Measurements from ENCODE around the gene SYNGR3. TPM values are rescaled to one million over a fixed set of nuclear protein-coding genes. Genes with fewer than 3 reads are reported as not detected.

Gene SYNGR3, protein sequence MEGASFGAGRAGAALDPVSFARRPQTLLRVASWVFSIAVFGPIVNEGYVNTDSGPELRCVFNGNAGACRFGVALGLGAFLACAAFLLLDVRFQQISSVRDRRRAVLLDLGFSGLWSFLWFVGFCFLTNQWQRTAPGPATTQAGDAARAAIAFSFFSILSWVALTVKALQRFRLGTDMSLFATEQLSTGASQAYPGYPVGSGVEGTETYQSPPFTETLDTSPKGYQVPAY
- total RNA-seq, result 2.2 TPM
- 4.6 TPM for polyA plus RNA-seq (ENCODE audit: insufficient read depth, low read depth, low replicate concordance)
- long read RNA-seq, donor 1, partial matches to known transcripts, result 0 of 1 reads
- long read RNA-seq, donor 1, other reads (novel, unspliced or antisense), result 0 of 1 reads
- long read RNA-seq, donor 2, partial matches to known transcripts, result 0 of 1 reads
- long read RNA-seq, donor 2, other reads (novel, unspliced or antisense), result 0 of 1 reads
- long read RNA-seq, donor 3, result 0 reads
- long read RNA-seq, donor 4, partial matches to known transcripts, result 0 of 2 reads
- long read RNA-seq, donor 4, other reads (novel, unspliced or antisense), result 0 of 2 reads
- long read RNA-seq, donor 5, result 0 reads
- long read RNA-seq, donor 6, result 0 reads
- long read RNA-seq, donor 7, partial matches to known transcripts, result 0 of 7 reads
- long read RNA-seq, donor 7, other reads (novel, unspliced or antisense), result 0 of 7 reads
- long read RNA-seq, donor 8, partial matches to known transcripts, result 0 of 1 reads
- long read RNA-seq, donor 8, other reads (novel, unspliced or antisense), result 0 of 1 reads
- long read RNA-seq, donor 9, partial matches to known transcripts, result 0 of 1 reads
- long read RNA-seq, donor 9, other reads (novel, unspliced or antisense), result 0 of 1 reads
- long read RNA-seq, donor 10, result 0 reads

DNA sequence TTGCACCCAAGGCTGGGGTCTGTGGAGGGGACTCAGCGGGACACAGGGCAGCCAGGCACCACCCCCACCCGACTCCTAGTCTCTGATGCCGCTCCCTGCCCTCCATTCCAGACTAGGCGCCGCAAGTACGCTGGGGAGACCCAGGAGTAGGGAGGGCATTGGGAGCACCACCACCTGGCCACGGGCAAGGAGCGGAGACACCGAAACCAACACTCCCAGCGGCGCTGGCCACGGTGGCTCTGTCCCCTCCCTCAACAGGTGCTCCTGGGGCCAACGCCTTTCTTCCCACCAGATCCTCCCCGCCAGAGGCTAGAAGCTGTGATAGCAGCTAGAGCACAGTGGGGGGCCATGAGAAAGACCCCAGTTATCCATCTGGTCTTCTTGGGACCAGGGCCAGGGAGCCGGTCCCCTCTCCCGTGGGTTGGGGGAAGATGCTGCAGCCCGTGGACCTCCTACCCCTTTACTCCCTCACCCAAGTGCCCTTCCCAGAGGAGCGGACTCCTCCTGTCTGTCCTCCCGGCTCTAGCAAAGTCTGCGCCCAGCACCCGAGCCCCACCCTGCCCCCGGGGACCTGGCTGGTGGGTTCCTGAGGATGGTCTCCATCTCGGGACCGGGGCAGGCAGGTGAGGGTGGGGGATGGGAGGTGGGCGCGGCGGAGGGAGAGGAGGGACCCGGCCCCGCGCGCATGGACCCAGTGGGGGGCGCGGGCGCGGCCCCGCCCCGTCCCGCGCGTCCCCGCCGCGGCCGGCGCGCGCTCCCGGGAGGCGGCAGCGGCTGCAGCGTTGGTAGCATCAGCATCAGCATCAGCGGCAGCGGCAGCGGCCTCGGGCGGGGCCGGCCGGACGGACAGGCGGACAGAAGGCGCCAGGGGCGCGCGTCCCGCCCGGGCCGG is at the start of gene SYNGR3:
Gene SYNGR3 (plus strand): TSS at position 762 of the 892 bp plus-strand sequence. CDS start 133 bp downstream, outside the sequence.
- Histone ChIP-seq H3K4me3 (ENCODE audit: low read length in 3 of 3) (peak within 1 kb of the TSS in 1 of 3 donors; percentile 39), H3K4me1 (ENCODE audit: control insufficient read depth in 2 of 3, insufficient read depth in 2 of 3, low read depth in 1 of 3, low read length in 3 of 3) (peaks cover 0 to 22% (median 8%) of the 10 kb centered on the region in 3 donors), H3K9ac (ENCODE audit: low read length in 3 of 3) (peak within 1 kb of the TSS in 2 of 3 donors; percentile 46), H3K36me3 (ENCODE audit: control insufficient read depth in 2 of 3, insufficient read depth in 3 of 3, low read length in 3 of 3) (peaks cover 0 to 12% (median 8%) of the 10 kb centered on the region in 3 donors), H3K27ac (ENCODE audit: low read depth in 2 of 2, low read length in 2 of 2) (peak within 1 kb of the TSS in 1 of 2 donors; percentile 26), H3K27me3 (ENCODE audit: control insufficient read depth, insufficient read depth, low read length) (peaks cover 19% of the 10 kb centered on the region), H3K9me3 (ENCODE audit: control insufficient read depth in 2 of 3, insufficient read depth in 1 of 3, low read length in 3 of 3) (no peaks in the 10 kb centered on the region)
- FAIRE-seq, result no peak
- TF ChIP-seq, protein P1, sequence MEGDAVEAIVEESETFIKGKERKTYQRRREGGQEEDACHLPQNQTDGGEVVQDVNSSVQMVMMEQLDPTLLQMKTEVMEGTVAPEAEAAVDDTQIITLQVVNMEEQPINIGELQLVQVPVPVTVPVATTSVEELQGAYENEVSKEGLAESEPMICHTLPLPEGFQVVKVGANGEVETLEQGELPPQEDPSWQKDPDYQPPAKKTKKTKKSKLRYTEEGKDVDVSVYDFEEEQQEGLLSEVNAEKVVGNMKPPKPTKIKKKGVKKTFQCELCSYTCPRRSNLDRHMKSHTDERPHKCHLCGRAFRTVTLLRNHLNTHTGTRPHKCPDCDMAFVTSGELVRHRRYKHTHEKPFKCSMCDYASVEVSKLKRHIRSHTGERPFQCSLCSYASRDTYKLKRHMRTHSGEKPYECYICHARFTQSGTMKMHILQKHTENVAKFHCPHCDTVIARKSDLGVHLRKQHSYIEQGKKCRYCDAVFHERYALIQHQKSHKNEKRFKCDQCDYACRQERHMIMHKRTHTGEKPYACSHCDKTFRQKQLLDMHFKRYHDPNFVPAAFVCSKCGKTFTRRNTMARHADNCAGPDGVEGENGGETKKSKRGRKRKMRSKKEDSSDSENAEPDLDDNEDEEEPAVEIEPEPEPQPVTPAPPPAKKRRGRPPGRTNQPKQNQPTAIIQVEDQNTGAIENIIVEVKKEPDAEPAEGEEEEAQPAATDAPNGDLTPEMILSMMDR (IDR thresholded peaks at IDR 0.05; ENCODE audit: borderline replicate concordance, extremely low read depth, insufficient read depth), result no peak
- peak in 2 of 5 donors; percentile 4 to 78 for DNase-seq
- intact Hi-C loops (cut with DNase I), result no loop called here

DNA sequence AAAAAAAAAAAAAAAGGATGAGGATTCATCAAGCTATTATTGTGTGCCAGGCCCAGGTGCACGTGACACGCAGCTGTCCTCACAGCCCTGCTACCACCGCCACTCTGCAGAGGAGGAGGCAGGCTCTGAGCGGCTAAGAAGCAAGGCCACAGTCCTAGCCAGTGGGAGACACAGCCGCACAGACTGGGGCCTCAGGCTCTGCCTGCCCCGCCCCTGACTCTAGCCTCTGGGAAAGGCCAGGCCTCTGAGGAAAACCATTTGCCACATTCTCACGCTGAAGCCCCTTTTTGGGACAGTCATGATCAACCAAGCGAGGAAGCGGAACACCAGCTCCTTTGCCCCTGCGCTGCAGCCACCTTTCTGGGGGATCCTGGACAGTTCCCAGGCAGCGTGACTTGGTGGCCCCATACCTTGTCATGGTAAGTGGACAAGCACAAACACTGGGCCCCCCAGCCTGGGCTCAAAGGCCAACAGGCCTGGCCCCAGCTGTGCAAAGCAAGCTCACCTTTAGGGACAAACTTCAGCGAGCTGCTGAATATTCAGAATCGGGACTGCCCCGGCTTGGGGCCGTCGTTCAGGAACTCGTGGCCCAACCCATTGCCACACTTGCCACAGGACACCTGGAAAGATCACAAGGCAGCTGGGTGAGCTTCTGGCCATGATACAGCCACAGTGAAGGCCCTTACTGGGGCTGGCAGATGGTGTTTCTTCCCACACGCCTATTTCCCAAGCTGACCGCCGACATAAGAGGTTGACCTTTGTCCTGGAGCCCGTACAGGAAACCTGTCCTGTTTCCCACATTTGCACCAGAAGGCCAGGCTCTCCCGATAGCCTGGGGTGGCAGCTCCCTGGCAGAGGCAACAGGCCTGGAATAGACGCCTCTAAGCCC is 49.3 kb upstream of the SYNGR3 start:
- Histone ChIP-seq H3K36me3 (ENCODE audit: control insufficient read depth in 2 of 3, insufficient read depth in 3 of 3, low read length in 3 of 3) (peaks cover 0 to 9% (median 6%) of the 10 kb centered on the region in 3 donors), H3K4me1 (ENCODE audit: control insufficient read depth in 2 of 3, insufficient read depth in 2 of 3, low read depth in 1 of 3, low read length in 3 of 3) (peaks cover 0 to 10% (median 0%) of the 10 kb centered on the region in 3 donors), H3K4me3 (ENCODE audit: low read length in 3 of 3) (peak overlapping the region in 2 of 3 donors; percentile 6 to 86), H3K9ac (ENCODE audit: low read length in 3 of 3) (no peak overlapping the region), H3K9me3 (ENCODE audit: control insufficient read depth in 2 of 3, insufficient read depth in 1 of 3, low read length in 3 of 3) (no peaks in the 10 kb centered on the region), H3K27ac (ENCODE audit: low read depth in 2 of 2, low read length in 2 of 2) (peak overlapping the region in 1 of 2 donors; percentile 57), H3K27me3 (ENCODE audit: control insufficient read depth, insufficient read depth, low read length) (no peaks in the 10 kb centered on the region)
- no peak for FAIRE-seq
- intact Hi-C loops (cut with DNase I), result no loop called here
- peak in 4 of 5 donors; percentile 61 to 79 (median 76) for DNase-seq
- TF ChIP-seq, protein P1 (IDR thresholded peaks at IDR 0.05; ENCODE audit: borderline replicate concordance, extremely low read depth, insufficient read depth), result no peak
